Hepatocyte (in vitro differentiated cells): Measurements from ENCODE around the gene COL9A2.

ENCODE experiments used
- EZH2 ChIP-seq: fragments of 200-600 bp; sonication (generic); IDR thresholded peaks from 2 replicates; pipeline ENCODE4 v1.6.1; 2016; ENCODE audit warnings: antibody characterized with exemption, mild to moderate bottlenecking, borderline replicate concordance
- TF ChIP-seq, protein P1 (sequence below): fragments of 200-600 bp; sonication (generic); IDR thresholded peaks from 2 replicates; pipeline ENCODE4 v1.5.1; 2016; ENCODE audit warnings: antibody characterized with exemption, mild to moderate bottlenecking; ENCODE audit not compliant: poor library complexity

DNA sequence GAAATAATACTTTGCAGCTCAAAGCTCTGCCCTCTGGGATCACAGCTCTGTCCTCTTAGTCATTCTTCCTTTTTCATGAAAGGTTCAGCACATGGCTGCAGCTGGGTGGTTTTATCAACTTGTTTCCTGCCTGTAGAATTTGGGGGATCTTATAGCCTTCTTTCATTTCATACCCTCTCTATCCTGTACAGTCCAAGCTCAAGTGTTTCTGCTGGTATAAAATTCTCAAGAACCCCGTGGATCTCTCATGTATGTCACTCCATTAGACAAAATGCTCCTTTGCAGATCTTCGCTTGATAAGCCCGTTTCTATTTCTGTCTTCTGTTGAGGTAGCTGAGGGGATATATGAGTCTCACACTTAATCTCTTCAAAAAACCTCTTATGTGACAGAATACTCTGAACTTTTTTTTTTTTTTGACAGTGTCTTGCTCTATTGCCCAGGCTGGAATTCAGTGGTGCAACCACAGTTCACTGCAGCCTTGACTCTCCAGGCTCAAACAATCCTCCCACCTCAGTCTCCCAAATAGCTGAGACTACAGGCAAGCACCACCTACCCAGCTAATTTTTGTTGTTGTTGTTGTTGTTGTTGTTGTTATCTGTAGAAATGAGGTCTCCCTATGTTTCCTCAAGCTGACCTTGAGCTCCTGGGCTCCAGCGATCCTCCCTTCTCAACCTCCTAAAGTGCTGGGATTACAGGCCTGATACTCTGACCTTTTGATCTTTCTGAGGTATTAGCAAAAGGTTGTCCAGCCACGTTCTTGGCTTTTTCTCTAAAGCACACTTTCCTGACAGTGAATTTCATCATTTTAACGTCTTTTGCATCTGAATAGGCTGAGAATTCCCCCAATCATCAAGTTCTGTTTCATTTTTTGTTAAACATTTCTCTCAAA, 24.6 kb upstream of the COL9A2 start:
- TF ChIP-seq, protein P1, sequence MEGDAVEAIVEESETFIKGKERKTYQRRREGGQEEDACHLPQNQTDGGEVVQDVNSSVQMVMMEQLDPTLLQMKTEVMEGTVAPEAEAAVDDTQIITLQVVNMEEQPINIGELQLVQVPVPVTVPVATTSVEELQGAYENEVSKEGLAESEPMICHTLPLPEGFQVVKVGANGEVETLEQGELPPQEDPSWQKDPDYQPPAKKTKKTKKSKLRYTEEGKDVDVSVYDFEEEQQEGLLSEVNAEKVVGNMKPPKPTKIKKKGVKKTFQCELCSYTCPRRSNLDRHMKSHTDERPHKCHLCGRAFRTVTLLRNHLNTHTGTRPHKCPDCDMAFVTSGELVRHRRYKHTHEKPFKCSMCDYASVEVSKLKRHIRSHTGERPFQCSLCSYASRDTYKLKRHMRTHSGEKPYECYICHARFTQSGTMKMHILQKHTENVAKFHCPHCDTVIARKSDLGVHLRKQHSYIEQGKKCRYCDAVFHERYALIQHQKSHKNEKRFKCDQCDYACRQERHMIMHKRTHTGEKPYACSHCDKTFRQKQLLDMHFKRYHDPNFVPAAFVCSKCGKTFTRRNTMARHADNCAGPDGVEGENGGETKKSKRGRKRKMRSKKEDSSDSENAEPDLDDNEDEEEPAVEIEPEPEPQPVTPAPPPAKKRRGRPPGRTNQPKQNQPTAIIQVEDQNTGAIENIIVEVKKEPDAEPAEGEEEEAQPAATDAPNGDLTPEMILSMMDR, result no peak
- no peak for TF ChIP-seq EZH2
